HG03159 (cell line): ENCODE data around the gene HS1BP3.

Experiments
- ATAC-seq: cut with Tn5 transposase; IDR thresholded peaks from one replicate; pipeline ENCODE4 v1.9.1; 2021; ENCODE audit warnings: mild to moderate bottlenecking, moderate library complexity; ENCODE audit not compliant: unreplicated experiment

The HS1BP3 gene

GRCh38 chr2:20664431-20665242 lies 13.7 kb upstream of the HS1BP3 start:
- no peak for ATAC-seq

- ATAC-seq, result no peak
Observed at GRCh38 chr2:20664071-20664390, 13.1 kb upstream of the HS1BP3 start.

DNA sequence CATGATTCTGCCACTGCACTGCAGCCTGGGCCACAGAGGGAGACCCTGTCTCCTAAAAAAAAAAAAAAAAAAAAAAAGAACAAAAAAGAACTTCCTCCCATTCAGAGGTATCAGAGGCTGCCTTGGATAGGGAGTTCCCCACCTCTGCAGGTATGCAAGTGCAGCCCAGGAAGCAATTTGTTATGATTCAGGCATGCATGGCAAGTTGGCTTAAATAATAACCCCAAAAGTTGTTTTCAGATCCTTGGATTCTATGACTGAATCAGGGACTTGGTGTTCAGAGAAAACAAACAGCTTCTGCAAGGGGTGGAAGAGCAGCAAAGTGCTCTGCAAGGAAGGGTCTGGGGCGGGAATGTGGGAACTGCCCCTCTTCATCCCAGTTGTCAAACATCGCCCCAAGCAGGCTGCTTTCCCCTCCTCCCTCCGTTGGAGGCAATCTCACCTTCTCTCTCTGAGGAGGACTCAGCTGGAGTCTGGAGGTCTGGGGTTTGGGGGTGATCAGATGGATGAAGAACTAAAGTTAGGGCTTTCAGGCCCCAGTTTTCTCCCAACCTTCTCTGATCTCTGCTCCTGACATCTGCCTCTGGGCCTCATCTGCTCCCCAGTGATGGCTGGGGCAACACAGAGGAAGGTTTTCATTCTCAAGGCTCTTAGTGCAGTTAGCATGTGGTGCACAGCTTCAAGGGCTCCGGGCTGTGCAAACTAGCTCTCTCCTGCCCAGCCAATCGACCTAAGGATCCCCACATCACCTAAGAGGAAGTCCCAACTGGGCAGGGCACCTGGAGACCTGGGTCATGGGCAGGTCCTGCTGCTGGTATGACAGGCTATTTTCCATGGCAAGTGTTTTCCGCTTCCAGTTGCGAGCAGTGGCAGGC lies 12.5 kb upstream of the HS1BP3 start:
- no peak for ATAC-seq

- no peak for ATAC-seq
Observed at GRCh38 chr2:20662308-20662937, 11.5 kb upstream of the HS1BP3 start.

- ATAC-seq, result no peak
Observed at GRCh38 chr2:20661421-20662307, 10.8 kb upstream of the HS1BP3 start.

DNA sequence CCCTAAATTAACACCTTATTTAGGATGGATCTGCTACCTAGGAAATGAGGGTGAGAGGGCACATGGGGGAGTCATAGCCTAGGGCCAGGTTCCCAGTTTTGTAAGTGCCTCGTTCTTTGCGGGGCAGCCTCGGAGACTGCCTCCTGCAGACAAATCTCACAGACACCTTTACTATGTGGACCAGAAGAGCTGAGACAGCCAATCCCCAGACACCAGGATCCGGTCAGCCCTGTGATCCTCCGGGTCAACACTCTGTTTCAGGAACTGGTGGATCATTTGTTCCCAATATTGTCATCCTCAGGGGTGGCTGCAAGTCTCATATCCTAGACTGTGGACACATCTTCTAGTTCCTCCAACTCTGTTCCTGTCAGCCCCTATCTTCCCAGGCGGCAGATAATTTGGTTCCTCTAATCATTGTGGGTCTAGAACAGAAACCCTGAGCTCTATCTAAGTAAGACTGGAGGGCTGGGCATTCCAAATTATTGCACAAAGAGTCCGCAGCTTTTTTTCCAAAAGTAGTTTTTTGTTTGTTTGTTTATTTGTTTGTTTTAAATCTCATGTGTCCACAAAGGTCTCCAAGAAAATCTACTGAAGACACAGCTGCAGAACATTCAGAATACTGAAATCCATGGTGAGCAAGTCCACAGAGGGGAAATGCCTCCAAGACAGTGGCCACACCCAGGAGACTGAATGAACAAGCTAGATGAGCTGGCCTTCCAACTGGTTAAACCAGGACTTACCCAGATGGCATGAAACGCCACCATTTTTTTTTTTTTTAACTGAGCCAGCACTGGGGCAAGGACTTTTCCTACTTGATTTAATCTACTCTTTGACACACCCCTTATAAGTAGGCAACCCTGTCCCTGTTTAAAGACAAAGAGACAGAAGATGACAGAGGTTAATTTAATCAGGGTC lies 9.9 kb upstream of the HS1BP3 start:
- no peak for ATAC-seq

GRCh38 chr2:20657522-20658235 lies 6.8 kb upstream of the HS1BP3 start:
- ATAC-seq, result no peak

DNA sequence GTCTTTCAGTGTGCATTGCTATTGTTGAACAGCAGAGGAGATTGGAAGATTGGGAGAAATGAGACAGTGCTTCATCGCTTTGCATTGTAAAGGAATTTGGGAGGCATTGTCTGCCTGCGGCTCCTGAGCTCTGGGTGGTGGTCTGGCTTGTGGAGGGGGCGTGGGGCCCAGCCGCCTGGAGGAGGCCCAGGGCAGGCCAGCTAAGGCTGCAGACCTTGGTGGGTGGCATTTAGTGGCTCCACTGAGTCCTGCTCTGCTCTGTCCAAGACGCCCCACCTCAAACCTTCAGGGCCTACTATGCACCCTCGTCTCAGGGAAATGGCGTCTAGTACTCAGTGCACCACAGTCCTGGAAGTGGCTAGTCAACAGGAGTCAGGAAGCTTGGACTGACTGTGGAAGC lies 5.7 kb upstream of the HS1BP3 start:
- no peak for ATAC-seq

DNA sequence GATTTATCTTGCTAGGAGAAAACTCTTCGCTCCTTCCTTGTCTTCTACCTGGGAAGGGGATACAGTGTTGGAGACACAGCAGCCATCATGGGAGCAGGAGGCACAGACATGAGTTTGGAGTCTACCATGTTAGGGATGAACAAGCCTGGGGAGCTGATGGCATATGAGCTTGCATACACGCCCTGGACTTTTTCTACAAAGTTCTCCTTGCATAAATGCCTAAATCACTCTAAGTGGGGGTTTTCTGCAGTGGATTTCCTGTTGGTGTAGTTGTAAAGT lies 3.6 kb upstream of the HS1BP3 start:
- no peak for ATAC-seq

GRCh38 chr2:20653695-20654534 lies 3.0 kb upstream of the HS1BP3 start:
- no peak for ATAC-seq

DNA sequence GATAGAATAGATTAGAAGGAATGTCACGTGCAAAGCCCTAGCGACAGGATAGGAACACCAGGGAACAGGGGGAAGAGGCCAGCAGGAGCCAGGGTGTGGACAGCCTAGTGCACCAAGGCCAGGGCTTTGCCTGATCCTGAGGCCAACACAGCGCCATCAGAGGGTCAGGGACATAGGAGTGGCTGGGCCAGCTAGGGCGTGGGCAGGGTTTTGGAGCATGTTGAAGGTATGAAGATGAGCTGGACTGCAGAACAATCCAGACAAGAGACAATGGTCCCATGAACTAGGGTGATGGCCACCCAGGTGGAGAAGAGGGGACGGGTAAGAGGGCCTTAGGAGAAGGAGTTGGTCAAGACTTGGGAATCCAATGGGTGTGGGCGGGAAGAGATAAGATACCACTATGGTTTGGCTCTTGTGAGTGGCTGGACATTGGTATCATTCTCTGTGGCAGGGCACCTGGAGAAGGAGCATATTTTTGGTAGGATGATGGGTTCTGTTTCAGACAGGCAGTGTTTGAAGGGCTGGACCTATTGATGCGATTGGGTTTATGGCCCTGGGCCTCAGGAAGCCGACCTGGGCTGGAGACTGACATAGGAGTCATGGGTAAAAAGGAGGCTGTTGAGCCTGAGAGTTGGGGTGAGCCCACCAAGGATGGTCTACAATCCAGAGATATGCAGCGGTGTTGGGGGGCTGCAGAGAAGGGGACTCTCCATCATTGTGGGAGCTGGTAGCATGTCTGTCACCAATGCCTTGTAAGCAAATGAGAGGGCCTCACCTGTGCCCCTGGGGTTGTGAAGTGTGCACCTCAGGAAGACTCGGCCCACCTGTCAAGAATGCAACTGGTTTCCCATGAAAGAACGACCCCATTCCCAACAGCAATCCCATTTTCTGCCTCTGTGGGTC lies 2.0 kb upstream of the HS1BP3 start:
- no peak for ATAC-seq

DNA sequence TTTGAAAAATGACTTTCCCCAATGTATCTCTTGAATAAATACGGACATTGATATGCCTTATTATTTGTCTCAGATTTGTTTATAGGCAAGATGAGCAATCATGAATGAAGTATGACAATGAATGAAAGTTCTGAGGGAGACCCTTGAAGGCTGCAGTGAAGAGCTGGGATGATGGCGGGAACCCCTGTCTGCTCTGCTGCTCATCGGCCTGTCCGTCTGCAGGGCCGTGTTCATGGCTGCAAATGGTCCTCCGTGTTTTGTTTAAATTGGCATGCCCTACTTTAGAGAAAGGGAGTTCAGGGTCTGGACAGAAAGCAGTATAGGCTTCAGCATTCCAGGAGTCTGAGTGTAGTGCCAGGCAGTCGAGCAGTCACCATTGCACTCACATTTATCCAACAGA lies 1.2 kb upstream of the HS1BP3 start:
- no peak for ATAC-seq

DNA sequence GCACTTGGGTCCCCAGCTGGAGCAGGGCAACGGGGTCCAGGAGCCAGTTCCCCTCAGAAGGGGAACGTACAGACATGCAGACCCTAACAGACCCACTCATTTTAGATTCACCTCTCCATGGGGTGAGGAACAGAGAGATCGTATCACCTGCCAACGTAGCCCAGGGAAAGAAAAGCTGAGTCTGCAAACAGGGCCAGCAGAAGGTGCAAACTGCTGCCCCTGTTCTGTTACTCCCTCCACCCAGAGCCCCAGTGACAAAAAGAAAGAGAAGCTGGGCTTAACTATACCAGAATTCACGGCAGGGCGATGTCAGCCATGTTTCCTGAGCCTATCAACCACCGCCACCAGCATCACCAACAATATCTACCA lies 817 bp upstream of the HS1BP3 start:
- ATAC-seq, result no peak

- peak; percentile 22 for ATAC-seq
Observed at GRCh38 chr2:20650393-20650876, 463 bp downstream of the HS1BP3 start.

DNA sequence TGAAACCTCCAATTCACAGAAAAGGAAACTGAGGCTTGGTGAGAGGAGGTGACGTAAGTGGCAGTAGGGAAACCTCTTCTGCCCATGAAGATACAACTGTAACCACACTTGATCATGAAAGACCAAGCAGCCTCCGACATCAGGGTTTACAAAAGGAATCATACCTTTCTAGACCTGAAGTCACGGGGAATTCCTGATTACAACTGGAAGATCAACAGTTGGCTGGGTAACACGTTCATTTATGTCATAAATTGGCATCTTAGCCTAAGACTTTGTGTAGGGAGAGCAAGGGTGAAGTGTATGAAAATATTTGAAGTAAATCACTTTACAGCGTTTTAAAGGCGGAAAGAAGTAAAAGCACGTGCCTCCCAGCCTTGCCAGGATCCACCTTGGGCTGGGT lies 922 bp downstream of the HS1BP3 start:
- no peak for ATAC-seq

GRCh38 chr2:20649576-20649975 lies 1.3 kb downstream of the HS1BP3 start:
- ATAC-seq, result no peak

- ATAC-seq, result no peak
Observed at GRCh38 chr2:20648831-20649230, 2.1 kb downstream of the HS1BP3 start.
